GM21423 (cell line): ENCODE results near the gene GPSM3.
"Not testable (repeated sequence)": the region's sequence is repeated elsewhere in the genome, so short reads cannot be mapped to it uniquely, and the experiment has no call there.

Experiments used
- ATAC-seq: cut with Tn5 transposase; IDR thresholded peaks from one replicate; pipeline ENCODE4 v1.9.1; 2021; ENCODE audit warnings: mild to moderate bottlenecking, moderate library complexity; ENCODE audit not compliant: unreplicated experiment

The GPSM3 gene

GRCh38 chr6:32188381-32189068 lies 3.9 kb downstream of the GPSM3 start:
- ATAC-seq = no peak

GRCh38 chr6:32187725-32188380 lies 4.6 kb downstream of the GPSM3 start:
- not testable (repeated sequence) for ATAC-seq

- no peak for ATAC-seq
Measured at GRCh38 chr6:32187009-32187709, 5.3 kb downstream of the GPSM3 start.

GRCh38 chr6:32186151-32186840 lies 6.1 kb downstream of the GPSM3 start:
- not testable (repeated sequence) for ATAC-seq

GRCh38 chr6:32185681-32186131 lies 6.7 kb downstream of the GPSM3 start:
- not testable (repeated sequence) for ATAC-seq

GRCh38 chr6:32184084-32184640 lies 8.3 kb downstream of the GPSM3 start, which contains the start of gene AGER:
Gene AGER, minus strand, starts transcription at chr6:32184253. Its CDS starts 31 bp downstream, at chr6:32184222.
- no peak for ATAC-seq

- ATAC-seq = no peak
Measured at GRCh38 chr6:32183483-32184083, 8.9 kb downstream of the GPSM3 start.

GRCh38 chr6:32183030-32183429 lies 9.4 kb downstream of the GPSM3 start:
- no peak for ATAC-seq

GRCh38 chr6:32182555-32182981 lies 9.9 kb downstream of the GPSM3 start:
- no peak for ATAC-seq

- no peak for ATAC-seq
Measured at GRCh38 chr6:32181915-32182529, 10.4 kb downstream of the GPSM3 start.

- no peak for ATAC-seq
Measured at GRCh38 chr6:32181148-32181702, 11.2 kb downstream of the GPSM3 start.

GRCh38 chr6:32179766-32180405 lies 12.6 kb downstream of the GPSM3 start:
- no peak for ATAC-seq

GRCh38 chr6:32178547-32179440 lies 13.6 kb downstream of the GPSM3 start:
- no peak for ATAC-seq

- ATAC-seq = peak; percentile 75
Measured at GRCh38 chr6:32177788-32178546, 14.5 kb downstream of the GPSM3 start, which contains the start of gene RNF5. Gene RNF5, plus strand, starts transcription at chr6:32178405. Its CDS starts 107 bp downstream, at chr6:32178512.

- no peak for ATAC-seq
Measured at GRCh38 chr6:32177183-32177787, 15.2 kb downstream of the GPSM3 start.

GRCh38 chr6:32176476-32177182 lies 15.8 kb downstream of the GPSM3 start:
- no peak for ATAC-seq
